GM19463 (cell line): Measurements from ENCODE around the gene BBS5.

Experiments
- ATAC-seq: cut with Tn5 transposase; IDR thresholded peaks from one replicate; pipeline ENCODE4 v1.9.1; 2021; ENCODE audit warnings: mild to moderate bottlenecking, moderate library complexity; ENCODE audit not compliant: unreplicated experiment

The BBS5 gene

GRCh38 chr2:169540146-169540545 lies 60.9 kb downstream of the BBS5 start:
- ATAC-seq, result no peak

- no peak for ATAC-seq
These were observed 63.1 kb downstream of the BBS5 start for GRCh38 chr2:169542433-169542832.

DNA sequence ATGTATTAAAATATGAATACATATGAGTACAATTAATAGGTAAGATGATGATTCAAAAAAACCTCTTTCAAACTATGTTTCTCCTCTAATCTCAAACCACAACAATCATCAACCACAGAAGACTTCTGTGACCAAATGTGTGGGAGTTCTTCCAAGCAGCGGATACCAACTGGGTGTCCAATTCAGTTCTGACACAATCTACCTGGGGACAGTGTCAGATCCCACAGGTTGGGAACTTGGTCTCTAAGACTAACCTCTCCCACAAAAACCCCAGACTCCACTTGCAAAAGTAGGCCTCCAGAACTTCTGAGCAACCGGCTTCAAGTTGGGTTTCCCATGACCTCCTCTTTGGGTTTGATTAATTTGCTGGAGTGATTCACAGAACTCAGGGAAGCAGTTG lies 67.5 kb downstream of the BBS5 start:
- ATAC-seq, result no peak
